ENCODE measurements around the gene CEP44.
"Not testable (repeated sequence)": the region's sequence is repeated elsewhere in the genome, so short reads cannot be mapped to it uniquely, and the experiment has no call there.

The CEP44 gene, protein sequence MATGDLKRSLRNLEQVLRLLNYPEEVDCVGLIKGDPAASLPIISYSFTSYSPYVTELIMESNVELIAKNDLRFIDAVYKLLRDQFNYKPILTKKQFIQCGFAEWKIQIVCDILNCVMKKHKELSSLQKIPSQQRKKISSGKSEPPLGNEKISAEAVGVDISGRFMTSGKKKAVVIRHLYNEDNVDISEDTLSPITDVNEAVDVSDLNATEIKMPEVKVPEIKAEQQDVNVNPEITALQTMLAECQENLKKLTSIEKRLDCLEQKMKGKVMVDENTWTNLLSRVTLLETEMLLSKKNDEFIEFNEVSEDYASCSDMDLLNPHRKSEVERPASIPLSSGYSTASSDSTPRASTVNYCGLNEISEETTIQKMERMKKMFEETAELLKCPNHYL

DNA sequence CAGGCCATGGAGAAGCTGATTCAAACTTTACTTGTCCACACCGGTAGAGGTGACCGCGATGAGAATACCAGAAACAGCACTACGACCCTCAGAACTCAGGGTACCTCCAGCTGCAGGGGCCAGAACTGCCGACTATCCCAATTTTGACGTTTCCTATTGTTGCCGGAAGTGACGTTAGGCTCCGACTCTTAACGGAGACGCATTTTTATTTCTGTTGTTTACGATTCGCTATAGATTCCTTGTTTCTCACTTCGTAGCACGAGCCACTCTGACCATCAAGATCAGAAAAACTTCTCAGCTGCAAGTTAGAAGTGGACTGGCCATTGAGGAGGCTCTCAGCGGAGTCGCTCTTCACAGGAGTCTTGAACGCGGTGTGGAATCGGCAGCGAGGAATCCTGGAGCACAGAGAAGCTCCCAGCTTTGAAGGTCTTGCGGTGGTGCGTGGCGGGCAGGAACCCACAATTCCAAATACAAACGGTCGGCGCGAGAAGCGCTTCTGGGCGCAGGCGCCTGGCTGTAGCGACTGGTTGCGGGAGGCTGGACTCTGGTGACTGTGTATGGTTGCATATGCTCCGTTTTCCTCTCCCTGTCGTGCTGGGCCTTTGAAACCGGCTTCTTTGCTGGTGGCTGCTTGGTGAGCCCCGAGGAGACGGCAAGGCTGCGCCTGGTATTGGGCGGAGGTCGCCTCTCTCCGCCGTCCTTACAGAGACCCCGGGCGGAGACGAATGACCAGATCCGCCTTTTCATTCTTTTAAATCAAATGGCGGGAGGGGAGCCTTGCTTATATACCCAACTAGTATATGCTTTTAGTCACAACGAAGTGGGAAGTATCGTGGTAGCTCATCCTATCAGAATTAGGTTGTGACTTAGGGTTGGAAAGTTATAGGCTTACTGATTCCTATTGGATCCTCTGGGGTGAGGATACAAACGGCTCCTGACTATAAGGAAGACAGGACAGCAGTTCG is at the start of gene CEP44, which contains the start of gene FBXO8:
CEP44 (plus strand) TSS at position 405 of the 965 bp plus-strand sequence. CDS start 15,211 bp downstream, outside the sequence.
FBXO8 (minus strand) TSS at position 161 of the 965 bp plus-strand sequence. CDS start 20,575 bp downstream, outside the sequence.
- DNase-seq = peak; percentile 80

- DNase-seq = no peak
Measured at GRCh38 chr4:174236359-174236758, 47.4 kb upstream of the CEP44 start.

- no peak for DNase-seq
Measured at GRCh38 chr4:174241162-174241561, 42.5 kb upstream of the CEP44 start.

- no peak for DNase-seq
Measured at GRCh38 chr4:174244441-174244840, 39.3 kb upstream of the CEP44 start.

- DNase-seq = no peak
Measured at GRCh38 chr4:174245714-174246113, 38.0 kb upstream of the CEP44 start.

- DNase-seq = no peak
Measured at GRCh38 chr4:174248407-174248806, 35.3 kb upstream of the CEP44 start.

DNA sequence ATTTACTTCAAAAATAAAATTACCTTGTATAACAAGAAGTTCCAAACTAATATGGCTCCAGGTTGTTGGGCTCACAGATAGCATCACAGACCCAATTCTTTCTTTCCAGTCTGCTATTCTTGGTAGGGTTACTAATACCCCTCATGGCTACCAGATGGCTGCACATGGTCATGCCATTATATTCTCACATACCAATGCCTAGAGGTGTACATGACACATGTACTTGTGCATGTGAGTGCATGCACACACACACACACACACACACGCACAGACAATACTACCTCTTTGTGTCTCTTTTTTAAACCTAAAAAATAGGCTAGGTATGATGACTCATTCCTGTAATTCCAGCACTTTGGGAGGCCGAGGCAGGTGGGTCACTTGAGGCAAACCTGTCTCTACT is 31.3 kb upstream of the CEP44 start:
- DNase-seq = no peak

DNA sequence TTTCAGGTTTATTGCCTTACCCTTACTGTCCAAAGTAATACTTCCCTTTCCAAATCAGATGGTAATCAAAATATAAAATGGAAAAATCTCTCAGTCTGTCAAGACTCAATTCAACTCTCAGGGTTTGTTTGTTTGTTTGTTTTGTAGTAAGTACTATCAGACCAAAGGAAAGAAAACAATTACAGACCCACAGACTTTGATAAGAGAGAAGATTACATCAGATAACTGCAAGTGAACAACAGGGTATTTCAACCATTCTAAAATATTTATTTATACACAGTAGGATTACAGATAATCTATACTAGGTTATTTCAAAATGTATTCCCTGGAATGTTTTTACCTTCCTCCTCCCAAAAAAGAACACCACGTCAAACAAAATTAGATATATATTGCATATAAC is 29.1 kb upstream of the CEP44 start:
- DNase-seq = no peak

DNA sequence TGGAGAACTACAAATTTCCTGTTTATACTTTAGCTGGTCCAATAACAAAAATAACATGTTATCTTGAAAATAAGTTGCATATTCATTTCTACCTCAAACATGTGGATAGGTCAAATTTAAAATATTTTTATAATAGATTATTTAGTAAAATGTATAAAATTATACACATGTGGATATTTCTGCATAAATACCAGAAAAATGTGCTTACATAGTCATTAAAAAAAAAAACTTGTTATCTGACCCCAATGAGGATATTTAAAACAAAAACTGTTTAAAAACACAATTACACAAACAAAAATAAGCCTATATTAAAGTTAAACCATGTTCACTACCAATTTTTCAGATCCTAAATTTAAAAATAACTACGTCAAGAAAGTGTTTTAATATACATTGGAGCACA is 28.3 kb upstream of the CEP44 start:
- DNase-seq = no peak

DNA sequence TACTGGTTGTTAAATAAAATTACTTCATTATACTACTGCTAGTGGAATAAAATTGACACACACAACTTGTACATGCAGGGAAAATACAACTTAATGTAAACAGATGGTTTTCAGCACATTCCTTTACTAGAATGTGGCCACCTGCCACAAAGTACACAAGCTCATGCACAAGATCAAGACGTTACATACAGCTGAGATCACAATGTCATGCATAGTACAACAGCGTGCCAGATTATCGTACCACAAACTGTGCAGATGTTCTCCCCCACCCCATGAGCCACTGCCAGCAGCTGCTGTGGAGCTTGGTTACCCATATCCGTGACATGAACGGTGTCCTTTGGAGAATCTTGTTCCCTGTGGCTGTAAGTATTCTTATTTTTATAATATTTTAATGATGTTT is 27.9 kb upstream of the CEP44 start:
- DNase-seq = no peak

- peak; percentile 13 for DNase-seq
Measured at GRCh38 chr4:174256277-174256713, 27.4 kb upstream of the CEP44 start.

GRCh38 chr4:174259580-174259979 is 24.1 kb upstream of the CEP44 start:
- no peak for DNase-seq

- no peak for DNase-seq
Measured at GRCh38 chr4:174260099-174260498, 23.6 kb upstream of the CEP44 start.

GRCh38 chr4:174261432-174261831 is 22.3 kb upstream of the CEP44 start:
- not testable (repeated sequence) for DNase-seq

DNA sequence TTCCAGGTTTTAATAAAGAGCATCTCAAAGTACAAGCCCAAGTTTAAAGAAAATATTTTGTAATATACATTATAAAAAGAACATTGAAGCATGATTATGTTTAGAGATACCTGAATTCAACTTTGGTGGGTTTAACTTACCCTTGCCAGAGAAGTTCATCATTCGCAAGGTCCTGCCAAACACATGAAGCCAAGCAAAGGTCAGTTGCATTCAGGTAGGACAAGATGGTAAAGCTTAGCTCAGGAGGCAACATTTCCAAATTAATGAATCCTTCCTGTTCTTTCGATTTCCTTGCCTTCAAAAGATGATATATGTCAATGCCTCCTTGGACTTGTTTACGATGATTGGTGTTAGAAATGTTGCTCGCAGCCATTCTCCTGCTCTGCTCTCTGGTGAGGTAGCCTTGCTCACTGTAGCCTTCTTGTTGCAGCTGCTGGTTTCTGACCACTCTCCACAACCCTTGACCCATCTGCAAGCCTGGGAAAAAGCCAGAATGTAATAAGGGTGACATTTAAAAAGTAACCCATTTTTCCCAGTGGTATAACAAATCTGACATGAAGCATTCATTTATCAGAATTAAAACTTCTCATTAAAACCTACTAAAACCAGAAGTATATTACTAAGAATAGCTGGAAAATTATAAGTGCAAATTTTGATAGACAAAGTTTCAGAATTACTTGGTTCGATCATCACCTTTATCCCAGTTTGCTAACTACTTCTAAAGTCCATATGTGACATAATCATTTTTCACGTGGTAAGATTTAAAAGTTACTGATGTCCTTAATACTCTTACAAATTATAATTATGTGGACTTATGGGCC is 20.9 kb upstream of the CEP44 start:
- no peak for DNase-seq

DNA sequence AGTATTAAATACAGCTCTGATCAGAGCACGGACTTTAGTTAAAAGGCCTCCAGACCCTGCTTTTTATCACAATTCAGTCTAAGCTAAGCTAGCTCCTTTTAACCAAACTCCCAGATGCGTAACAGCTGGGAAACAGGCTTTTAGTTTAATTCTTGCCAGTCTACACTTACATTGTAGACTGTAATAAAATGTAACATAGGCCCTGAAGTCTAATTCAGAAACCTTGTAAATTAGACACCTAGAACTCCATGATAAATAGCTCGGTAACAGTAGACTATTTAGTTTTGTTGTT is 20.3 kb upstream of the CEP44 start:
- DNase-seq = no peak

- DNase-seq = peak; percentile 31
Measured at GRCh38 chr4:174265916-174266315, 17.8 kb upstream of the CEP44 start.

DNA sequence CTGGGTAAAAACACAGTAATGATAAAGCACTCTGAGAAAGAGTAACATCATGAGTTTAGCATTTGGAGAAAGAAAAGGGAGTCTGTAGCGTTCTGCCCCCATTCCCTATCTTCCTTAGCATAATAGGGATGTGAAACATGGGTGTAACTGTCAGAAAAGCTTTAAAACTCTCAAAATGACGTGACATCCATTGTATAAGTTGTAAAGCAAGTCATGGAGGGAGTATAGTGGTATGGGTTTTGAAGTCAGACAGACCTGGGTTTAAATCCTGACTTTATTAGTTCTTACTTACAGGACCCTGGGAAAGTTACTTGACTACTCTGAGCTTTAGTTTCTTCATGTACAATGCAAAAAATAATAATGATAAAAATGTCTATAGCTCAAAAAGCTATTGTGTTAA is 17.3 kb upstream of the CEP44 start:
- DNase-seq = no peak

DNA sequence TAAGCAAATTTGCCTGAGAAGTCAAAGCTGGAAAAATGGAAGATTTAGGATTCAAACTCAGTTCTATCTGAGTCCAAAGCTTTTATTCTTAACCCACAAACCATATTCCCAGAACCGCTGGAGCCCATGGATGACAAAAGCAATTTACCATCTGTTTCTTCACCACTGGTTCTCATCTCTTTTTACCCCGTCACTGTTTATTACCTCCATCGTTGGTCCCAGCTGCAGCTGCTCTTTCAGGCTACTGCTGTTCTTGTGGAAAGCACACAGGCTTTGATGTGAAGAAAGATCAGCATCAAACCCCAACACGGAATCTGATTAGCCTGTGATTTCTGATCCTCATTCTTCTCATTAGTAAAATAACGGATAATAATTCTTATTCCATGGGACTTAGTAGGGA is 9.8 kb upstream of the CEP44 start:
- DNase-seq = no peak

DNA sequence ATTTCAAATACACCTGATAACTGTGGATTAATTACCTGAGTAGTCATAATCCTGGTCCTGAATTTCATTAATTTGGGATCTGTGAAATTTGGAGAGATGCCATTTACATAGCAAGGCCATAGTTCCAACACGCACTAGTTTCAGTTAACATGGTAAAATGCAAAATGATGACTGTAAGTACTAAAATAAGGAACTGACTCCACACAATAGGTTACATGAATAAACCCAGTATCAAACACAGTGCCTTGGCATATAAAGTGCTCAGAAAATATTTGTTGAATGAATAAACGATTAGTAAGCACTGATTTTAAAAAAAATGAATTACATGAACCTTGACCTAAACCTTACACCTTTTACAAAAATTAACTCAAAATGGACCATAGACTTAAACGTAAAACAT is 9.3 kb upstream of the CEP44 start:
- DNase-seq = no peak

GRCh38 chr4:174275101-174275500 is 8.6 kb upstream of the CEP44 start:
- no peak for DNase-seq

DNA sequence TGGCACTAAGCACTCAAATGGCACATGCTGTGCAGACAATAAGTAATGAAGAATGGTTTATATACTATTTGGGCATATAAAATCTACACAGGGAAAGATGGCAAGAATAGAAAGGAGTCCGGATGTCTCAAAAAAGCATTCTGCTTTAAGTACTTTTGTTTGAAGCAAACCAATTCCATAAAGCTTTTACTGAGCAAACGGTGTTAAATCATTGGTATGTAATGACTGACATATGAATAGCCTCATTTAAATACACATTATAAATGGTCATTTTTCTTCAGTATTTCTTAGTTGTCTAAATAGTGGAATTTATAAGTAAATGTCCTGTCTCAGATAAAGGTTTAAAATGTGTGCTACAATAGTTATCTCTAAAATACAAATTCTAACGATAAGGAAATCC is 6.3 kb upstream of the CEP44 start:
- DNase-seq = no peak

DNA sequence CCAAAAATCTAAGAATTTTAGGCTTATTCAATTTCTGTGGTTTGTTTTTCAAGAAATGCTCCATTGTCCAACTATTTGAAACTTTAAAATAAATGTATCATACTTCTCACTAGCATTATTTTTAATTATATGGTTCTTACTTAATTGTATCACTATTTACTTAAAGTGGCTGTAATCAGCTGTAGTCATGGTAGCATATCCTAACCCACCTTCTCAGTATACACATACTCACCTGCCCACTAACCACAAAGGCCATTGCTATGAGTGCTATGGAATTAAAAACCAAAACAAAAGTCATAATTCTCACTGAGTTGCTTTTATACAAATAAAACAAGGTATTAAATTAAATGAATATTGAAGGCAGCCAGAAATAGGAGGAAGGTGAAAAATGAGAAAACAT is 5.2 kb upstream of the CEP44 start:
- no peak for DNase-seq
